Measurements from ENCODE around the gene MAP3K21. TPM values are rescaled to one million over a fixed set of nuclear protein-coding genes. Genes with fewer than 3 reads are reported as not detected.

MAP3K21 gene
- total RNA-seq, 2 experiments from 2014 or later: 1.9 to 2.2 TPM

DNA sequence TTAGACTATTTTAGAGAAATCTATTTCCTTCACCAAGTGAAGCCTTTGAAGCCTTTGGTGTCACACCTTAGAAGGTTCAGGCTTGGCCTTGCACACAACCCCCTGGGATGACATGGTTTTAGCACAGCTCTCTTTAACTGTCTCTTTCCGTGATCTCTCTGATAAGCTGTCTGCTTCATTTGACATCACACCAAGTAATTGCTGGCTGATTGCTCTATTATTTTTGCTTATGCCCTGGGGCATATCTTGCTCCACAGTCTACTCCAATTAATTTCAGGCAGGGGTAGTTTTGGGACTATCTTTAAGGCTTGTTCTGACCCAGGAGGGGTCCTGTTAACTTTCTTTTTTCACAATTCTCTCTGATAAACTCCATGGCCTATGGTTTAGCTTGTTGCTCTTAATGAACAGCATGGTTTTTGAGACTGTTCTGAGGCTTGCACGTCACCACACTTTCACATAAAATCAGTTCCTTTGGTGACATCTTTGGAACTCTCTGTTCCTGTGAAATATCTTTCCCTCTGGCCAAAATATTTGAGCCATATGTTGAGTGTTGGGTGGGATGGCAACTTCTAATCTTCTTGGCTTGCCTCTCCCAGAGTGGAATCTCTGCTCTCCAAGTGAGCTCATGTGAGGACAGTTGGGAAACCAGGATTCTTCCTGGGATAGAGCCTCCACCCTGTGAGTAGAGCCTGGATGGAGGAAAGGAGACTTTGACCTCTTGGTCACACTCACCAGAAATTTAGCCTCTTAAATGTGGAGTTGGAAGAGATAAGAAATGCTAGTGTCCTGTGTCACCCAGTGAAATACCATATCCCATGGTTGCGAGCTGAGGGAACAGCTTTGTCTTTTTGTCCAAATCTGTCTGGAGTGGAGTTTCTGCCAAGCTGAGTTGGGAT is 63.6 kb downstream of the MAP3K21 start:
- no peak overlapping the region for H3K27ac Mint-ChIP-seq
- CTCF ChIA-PET: interaction anchor here (1.7 kb wide), 1 partner anchor 675 kb away, joined by 4 read pairs; no protein-coding TSS in a partner anchor
- DNase-seq (no peak), ATAC-seq (no peak)
- H3K27me3 Mint-ChIP-seq: peaks cover 38% of the 10 kb centered on the region
- H3K4me3 Mint-ChIP-seq: no peak overlapping the region
- no peaks in the 10 kb centered on the region for H3K36me3 Mint-ChIP-seq
- H3K9me3 Mint-ChIP-seq (ENCODE audit: low read depth): no peaks in the 10 kb centered on the region
- H3K4me1 Mint-ChIP-seq: no peaks in the 10 kb centered on the region

DNA sequence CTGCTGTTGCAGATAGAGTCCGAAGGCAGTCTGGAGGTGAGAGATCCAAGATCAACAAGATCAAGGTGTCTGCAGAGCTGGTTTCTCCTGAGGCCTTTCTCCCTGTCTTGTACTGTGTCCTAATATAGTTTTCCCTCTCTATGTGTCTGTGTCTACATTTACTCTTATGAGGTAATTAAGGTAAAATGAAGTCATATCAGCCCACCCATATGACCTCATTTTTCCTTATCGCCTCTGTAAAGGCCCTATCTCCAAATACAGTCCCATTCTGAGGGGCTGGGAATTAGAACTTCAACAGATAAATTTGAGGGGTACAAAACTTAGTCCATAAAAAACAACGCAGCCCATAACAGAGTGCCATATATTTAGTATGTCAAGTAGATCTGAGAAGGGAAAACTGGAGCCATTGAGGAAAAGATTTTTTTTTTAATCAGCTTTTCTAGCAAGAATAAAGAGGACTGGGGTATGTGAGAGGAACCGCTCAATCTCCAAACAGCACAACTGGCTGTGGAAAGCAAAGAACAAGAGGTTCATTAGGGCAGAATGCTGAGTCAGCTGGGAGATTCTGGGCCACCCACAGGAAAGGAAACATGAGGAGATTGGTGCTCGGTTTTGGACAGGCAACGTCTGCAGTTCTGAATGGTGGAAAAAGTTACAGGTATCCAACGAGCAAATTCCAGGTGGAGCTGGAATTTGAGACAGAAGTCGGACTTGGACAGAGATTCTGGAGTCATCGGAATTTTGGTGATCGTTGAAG is 65.7 kb downstream of the MAP3K21 start:
- H3K36me3 Mint-ChIP-seq: no peaks in the 10 kb centered on the region
- peaks cover 41% of the 10 kb centered on the region for H3K27me3 Mint-ChIP-seq
- H3K27ac Mint-ChIP-seq: no peak overlapping the region
- no peak for ATAC-seq
- no peaks in the 10 kb centered on the region for H3K9me3 Mint-ChIP-seq (ENCODE audit: low read depth)
- H3K4me3 Mint-ChIP-seq: no peak overlapping the region
- DNase-seq: no peak
- H3K4me1 Mint-ChIP-seq: no peaks in the 10 kb centered on the region
- CTCF ChIA-PET: interaction anchor here (0.8 to 1.4 kb wide), 7 partner anchors 12 to 674 kb away, joined by 3 to 4 read pairs (median 3); no protein-coding TSS in a partner anchor

DNA sequence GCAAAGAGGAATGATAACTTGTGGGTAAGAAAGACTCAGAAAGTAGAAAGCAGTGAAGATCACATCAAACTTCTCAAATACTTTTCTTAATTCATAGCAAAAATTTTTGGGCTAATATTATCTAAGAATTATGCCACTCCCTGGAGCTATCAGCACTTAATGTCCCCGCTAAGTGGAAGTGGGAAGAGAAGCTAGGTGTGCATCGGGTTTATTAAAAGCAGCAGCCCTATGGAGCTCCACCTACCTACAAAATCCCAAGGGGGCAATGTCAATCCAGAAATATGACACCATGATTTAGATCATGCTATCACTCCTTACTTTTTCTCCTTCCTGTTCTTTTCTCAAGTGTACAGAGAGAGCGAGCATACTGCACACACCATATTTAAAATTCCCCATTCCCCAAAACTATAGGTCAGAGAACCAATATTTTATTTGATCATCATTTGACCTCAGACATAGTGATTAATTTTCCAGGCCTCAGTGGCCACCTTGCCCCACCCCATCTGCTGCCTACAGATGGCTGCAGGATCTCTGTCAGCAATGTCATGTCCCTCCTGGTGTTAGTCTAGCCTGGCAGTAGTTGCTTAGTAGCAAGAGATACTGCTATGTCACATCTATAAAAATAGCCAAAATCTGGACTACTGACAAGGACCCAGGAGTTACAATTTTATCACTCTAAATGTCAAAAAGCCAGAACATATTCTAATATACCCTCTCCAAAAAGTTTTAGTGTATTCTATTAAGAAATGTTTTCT is 66.6 kb downstream of the MAP3K21 start:
- DNase-seq: no peak
- Mint-ChIP-seq H3K9me3 (ENCODE audit: low read depth) (no peaks in the 10 kb centered on the region), H3K27me3 (peaks cover 37% of the 10 kb centered on the region), H3K27ac (no peak overlapping the region), H3K4me3 (no peak overlapping the region), H3K36me3 (no peaks in the 10 kb centered on the region), H3K4me1 (no peaks in the 10 kb centered on the region)
- CTCF ChIA-PET: interaction anchor here (0.8 to 1.4 kb wide), 7 partner anchors 13 to 673 kb away, joined by 3 to 4 read pairs (median 3); no protein-coding TSS in a partner anchor
- ATAC-seq: no peak

DNA sequence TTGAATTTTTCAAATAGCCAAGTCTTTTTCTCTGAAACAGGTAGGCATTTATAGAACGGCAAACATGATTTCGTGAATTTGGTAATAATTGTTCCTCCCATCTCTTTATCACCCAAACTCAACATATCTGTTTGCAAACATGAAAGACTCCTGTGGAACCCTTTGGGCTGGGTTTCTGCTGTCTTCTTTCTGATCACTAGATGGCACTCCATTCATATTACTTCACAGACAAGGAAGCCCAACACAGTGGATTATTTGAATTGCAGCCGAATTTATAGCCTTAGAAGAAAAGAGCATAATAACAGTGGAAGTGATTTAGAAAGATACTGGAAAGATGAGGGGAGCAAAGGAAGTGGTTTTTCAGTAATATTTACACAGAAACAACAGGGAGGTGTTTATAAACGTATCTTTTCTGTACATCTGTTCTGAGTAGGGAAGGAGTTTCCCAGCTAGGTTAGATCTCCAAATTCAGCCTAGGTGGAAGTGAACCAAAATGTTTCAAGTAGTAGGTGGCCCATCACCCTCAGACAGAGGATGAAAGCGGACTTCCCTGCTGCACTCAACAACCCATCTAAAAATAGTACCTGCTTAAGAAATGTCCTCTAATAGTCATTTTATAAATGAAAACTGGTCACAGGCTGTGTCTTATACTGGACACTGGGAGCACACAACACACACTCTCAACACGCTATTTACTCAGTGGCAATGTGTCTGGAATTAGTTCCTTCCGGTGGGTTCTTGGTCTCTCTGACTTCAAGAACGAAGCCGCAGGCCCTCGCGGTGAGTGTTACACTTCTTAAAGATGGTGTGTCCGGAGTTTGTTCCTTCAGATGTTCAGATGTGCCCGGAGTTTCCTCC is 67.6 kb downstream of the MAP3K21 start:
- no peak overlapping the region for H3K4me3 Mint-ChIP-seq
- peaks cover 32% of the 10 kb centered on the region for H3K27me3 Mint-ChIP-seq
- CTCF ChIA-PET: interaction anchor here (0.9 to 1.9 kb wide), 4 partner anchors 9 to 396 kb away, joined by 3 to 6 read pairs (median 4); no protein-coding TSS in a partner anchor
- no peaks in the 10 kb centered on the region for H3K9me3 Mint-ChIP-seq (ENCODE audit: low read depth)
- H3K4me1 Mint-ChIP-seq: no peaks in the 10 kb centered on the region
- H3K27ac Mint-ChIP-seq: no peak overlapping the region
- DNase-seq (no peak), ATAC-seq (peak; percentile 78)
- no peaks in the 10 kb centered on the region for H3K36me3 Mint-ChIP-seq

DNA sequence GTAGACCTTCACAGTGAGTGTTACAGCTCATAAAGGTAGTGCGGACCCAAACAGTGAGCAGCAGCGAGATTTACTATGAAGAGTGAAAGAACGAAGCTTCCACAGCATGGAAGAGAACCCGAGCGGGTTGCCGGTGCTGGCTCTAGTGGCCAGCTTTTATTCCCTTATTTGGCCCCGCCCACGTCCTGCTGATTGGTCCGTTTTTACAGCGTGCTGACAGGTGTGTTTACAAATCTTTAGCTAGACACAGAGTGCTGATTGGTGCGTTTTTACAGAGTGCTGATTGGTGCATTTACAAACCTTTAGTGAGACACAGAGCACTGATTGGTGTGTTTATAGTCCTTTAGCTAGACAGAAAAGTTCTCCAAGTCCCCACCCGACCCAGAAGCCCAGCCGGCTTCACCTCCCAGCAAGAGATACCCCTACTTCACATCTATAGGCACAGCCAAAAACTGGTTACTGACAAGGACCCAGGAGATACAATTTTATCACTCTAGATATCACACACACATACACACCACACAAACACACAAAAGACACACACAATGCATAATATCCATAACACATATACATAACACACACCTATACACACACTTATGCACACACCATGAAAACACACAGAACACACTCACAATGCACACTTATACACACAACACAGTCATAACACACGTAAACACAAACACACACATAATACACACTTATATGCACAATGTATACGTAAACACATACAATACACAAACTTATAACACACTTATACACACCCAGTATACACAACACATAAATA is 68.5 kb downstream of the MAP3K21 start:
- no peaks in the 10 kb centered on the region for H3K9me3 Mint-ChIP-seq (ENCODE audit: low read depth)
- H3K4me3 Mint-ChIP-seq: no peak overlapping the region
- DNase-seq (no peak), ATAC-seq (no peak)
- H3K27me3 Mint-ChIP-seq: peaks cover 30% of the 10 kb centered on the region
- H3K36me3 Mint-ChIP-seq: no peaks in the 10 kb centered on the region
- peaks cover 3% of the 10 kb centered on the region for H3K4me1 Mint-ChIP-seq
- CTCF ChIA-PET: interaction anchor here (0.9 to 1.9 kb wide), 4 partner anchors 10 to 395 kb away, joined by 3 to 6 read pairs (median 4); no protein-coding TSS in a partner anchor
- no peak overlapping the region for H3K27ac Mint-ChIP-seq

DNA sequence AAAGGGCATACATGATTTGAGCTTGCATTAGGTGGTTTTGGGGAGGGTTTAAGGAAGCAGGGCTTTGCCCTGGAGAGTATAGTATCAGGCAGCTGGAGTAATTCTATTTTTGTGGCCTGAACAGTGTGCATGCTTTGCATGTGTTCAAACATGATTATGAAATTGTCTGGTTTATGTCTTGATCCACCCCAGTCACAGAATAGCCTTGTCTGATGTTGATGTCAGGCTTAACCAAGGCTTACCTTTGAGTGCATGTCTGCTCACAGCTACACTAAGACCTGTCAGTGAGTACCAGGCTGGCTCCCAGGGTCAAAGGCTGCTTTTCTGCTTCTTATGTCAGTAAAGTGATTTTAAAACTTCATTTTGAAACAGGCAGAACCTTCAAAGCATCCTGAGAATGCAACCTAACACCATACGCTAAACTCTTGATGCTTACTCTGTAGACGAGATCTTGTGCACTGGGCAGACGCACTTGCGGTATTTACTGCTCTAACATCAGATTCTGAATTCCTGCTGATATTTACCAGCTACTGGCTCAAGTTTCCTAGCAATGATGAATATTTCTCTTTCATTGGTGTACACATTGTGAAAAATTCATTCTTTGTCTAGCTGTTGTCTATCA is 78.9 kb downstream of the MAP3K21 start:
- CTCF ChIA-PET: interaction anchor here (1.1 to 1.8 kb wide), 2 partner anchors 34 to 44 kb away, joined by 3 to 5 read pairs; no protein-coding TSS in a partner anchor
- H3K4me1 Mint-ChIP-seq: peaks cover 18% of the 10 kb centered on the region
- peaks cover 15% of the 10 kb centered on the region for H3K27me3 Mint-ChIP-seq
- peaks cover 5% of the 10 kb centered on the region for H3K9me3 Mint-ChIP-seq (ENCODE audit: low read depth)
- H3K4me3 Mint-ChIP-seq: no peak overlapping the region
- peaks cover 15% of the 10 kb centered on the region for H3K36me3 Mint-ChIP-seq
- peak overlapping the region; percentile 58 for H3K27ac Mint-ChIP-seq
- no peak for DNase-seq
- ATAC-seq: no peak

DNA sequence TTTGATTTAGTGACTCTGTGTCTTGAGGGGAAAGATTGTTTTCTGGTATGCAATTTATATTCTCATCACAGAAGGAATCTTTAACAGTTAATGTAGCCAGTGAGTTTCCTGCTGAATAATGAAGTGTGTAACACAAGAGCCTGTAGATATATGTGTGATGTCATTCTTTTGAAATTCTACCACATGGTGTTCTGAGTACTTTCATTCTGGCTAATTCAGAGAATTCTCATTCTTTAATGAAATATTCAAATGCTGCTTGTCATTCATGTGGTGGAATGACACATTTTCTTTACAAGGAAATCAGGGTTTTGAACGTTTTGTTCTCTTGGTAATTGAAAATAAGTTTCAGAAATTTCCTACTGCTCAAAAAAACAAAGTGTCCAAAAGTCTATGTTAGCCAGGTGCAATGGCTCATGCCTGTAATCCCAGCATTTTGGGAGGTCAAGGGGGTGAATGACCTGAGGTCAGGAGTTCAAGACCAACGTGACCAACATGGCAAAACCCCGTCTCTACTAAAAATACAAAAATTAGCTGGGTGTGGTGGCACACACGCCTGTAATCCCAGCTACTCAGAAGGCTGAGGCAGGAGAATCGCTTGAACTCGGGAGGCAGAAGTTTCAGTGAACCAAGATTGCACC is 79.6 kb downstream of the MAP3K21 start:
- CTCF ChIA-PET: interaction anchor here (1.8 kb wide), 1 partner anchor 34 kb away, joined by 5 read pairs; no protein-coding TSS in a partner anchor
- peaks cover 5% of the 10 kb centered on the region for H3K9me3 Mint-ChIP-seq (ENCODE audit: low read depth)
- no peak for DNase-seq
- H3K4me3 Mint-ChIP-seq: no peak overlapping the region
- peaks cover 18% of the 10 kb centered on the region for H3K4me1 Mint-ChIP-seq
- peak overlapping the region; percentile 58 for H3K27ac Mint-ChIP-seq
- H3K36me3 Mint-ChIP-seq: peaks cover 15% of the 10 kb centered on the region
- peak; percentile 73 for ATAC-seq
- peaks cover 14% of the 10 kb centered on the region for H3K27me3 Mint-ChIP-seq

DNA sequence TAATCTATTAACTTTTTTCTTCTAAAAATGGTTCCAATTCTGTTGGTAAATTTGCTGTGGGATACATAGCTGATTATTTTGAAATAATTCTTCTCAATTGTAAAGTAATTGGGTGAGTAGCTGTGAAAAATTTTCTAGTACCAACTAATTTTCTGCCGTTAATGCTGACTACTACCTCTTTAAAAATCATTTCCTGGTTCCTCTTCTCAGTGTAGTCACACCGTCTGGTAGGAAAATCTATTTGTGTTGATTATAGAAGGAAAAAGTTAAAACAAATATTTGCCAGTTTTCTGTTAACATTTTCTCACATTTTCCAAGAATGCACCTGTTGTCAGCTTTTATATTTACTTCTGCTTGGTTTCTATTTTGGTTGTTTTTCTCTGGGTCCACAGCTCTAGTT is 82.0 kb downstream of the MAP3K21 start:
- peaks cover 15% of the 10 kb centered on the region for H3K27me3 Mint-ChIP-seq
- ATAC-seq: no peak

DNA sequence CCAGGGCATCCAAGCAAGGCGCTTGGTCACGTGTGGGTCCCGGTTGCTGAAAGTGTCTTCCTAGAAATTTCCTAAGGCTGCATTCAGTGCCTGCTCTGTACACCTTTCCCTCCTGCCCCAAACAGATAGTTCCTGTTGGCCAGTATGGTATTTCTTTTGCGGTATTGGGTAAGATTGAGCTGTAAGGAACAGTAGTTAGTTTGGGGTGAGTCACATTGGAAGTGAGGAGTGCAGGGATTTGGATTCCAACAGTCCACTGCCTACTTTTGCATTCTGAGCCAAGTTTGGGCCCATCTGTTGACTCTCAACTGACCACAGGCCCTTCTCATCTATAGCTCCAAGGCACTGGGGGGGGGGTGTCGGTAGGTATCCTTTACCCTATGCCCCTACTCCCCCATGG is 83.4 kb downstream of the MAP3K21 start:
- H3K27me3 Mint-ChIP-seq: peaks cover 19% of the 10 kb centered on the region
- no peak for DNase-seq
- no peak overlapping the region for H3K4me3 Mint-ChIP-seq
- no peak overlapping the region for H3K27ac Mint-ChIP-seq
- H3K9me3 Mint-ChIP-seq (ENCODE audit: low read depth): peaks cover 5% of the 10 kb centered on the region
- H3K36me3 Mint-ChIP-seq: peaks cover 10% of the 10 kb centered on the region
- CTCF ChIA-PET: no interaction called here
- no peak for ATAC-seq
- peaks cover 18% of the 10 kb centered on the region for H3K4me1 Mint-ChIP-seq

More for the DNA sequence above, 82.0 kb downstream of the MAP3K21 start:
- H3K4me3 Mint-ChIP-seq: no peak overlapping the region
- no peak overlapping the region for H3K27ac Mint-ChIP-seq
- H3K4me1 Mint-ChIP-seq: peaks cover 18% of the 10 kb centered on the region
- peaks cover 5% of the 10 kb centered on the region for H3K9me3 Mint-ChIP-seq (ENCODE audit: low read depth)
- no peak for DNase-seq
- CTCF ChIA-PET: no interaction called here
- H3K36me3 Mint-ChIP-seq: peaks cover 10% of the 10 kb centered on the region

DNA sequence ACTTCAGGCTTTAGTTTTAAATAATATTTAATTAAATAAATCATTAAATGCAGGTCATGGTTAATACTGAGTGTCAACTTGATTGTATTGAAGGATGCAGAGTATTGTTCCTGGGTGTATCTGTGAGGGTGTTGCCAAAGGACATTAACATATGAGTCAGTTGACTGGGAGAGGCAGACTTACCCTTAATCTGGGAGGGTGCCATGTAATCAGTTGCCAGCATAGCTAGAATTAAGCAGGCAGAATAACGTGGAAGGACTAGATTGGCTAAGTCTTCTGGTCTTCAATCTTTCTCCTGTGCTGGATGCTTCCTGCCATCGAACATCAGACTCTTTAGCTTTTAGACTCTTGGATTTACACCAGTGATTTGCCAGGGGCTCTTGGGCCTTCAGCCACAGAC is 85.3 kb downstream of the MAP3K21 start:
- peaks cover 7% of the 10 kb centered on the region for H3K36me3 Mint-ChIP-seq
- H3K27me3 Mint-ChIP-seq: peaks cover 22% of the 10 kb centered on the region
- H3K4me1 Mint-ChIP-seq: no peaks in the 10 kb centered on the region
- no peak for DNase-seq
- peaks cover 3% of the 10 kb centered on the region for H3K9me3 Mint-ChIP-seq (ENCODE audit: low read depth)
- ATAC-seq: no peak
- CTCF ChIA-PET: no interaction called here
- no peak overlapping the region for H3K27ac Mint-ChIP-seq
- no peak overlapping the region for H3K4me3 Mint-ChIP-seq

DNA sequence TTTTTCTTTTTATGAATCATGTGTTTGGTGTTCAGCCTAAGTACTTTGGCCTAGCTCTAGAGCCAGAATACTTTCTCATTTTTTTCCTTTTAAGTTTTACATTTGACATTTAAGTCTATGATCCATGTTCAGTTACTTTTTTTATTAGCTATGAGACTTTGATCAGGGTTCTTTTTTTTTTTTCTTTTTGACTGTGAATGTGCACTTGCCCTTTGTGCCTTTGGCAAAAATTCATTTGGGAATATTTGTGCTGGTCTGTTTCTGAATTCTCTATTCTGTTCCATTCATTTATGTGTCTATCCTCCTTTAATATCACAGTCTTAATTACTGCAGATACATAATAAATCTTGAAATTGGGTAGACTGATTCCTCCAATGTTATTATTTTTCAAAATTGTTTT is 93.8 kb downstream of the MAP3K21 start:
- H3K4me1 Mint-ChIP-seq: no peaks in the 10 kb centered on the region
- DNase-seq (no peak), ATAC-seq (no peak)
- H3K4me3 Mint-ChIP-seq: no peak overlapping the region
- H3K27ac Mint-ChIP-seq: no peak overlapping the region
- H3K27me3 Mint-ChIP-seq: peaks cover 48% of the 10 kb centered on the region
- CTCF ChIA-PET: no interaction called here
- no peaks in the 10 kb centered on the region for H3K9me3 Mint-ChIP-seq (ENCODE audit: low read depth)
- H3K36me3 Mint-ChIP-seq: no peaks in the 10 kb centered on the region

Data from activated CD8-positive, alpha-beta memory T cell treated with anti-CD3 and anti-CD28 coated beads, Interleukin-2, amount 10 ng/mL, durations not matched to agents 7 days and 5 days (primary cell).